Cardiac muscle cell (in vitro differentiated cells and primary cell): ENCODE measurements around the gene PUS1. TPM values are rescaled to one million over a fixed set of nuclear protein-coding genes. Genes with fewer than 3 reads are reported as not detected.

Source experiments
- DNase-seq, 2 donors: peaks; one replicate each; pipeline versions ENCODE4 v3.0.0 to v3.0.0-alpha.2; 2010 to 2017; ENCODE audit warnings: low read depth in 1 of 2, low spot score in 1 of 2
- H3K27ac ChIP-seq: fragments of 200-600 bp; sonication (generic); 2 replicates; pipeline ENCODE4 v1.5.1; 2016
- H3K27me3 ChIP-seq: fragments of 200-600 bp; sonication (generic); 2 replicates; pipeline ENCODE4 v1.6.0; 2016; ENCODE audit warnings: control low read depth
- H3K36me3 ChIP-seq: fragments of 200-600 bp; sonication (generic); 2 replicates; pipeline ENCODE4 v1.5.1; 2016; ENCODE audit warnings: control low read depth
- H3K4me1 ChIP-seq: fragments of 200-600 bp; sonication (generic); 2 replicates; pipeline ENCODE4 v1.8.1; 2017; ENCODE audit warnings: low read depth, mild to moderate bottlenecking, mixed run types
- H3K4me3 ChIP-seq: fragments of 200-600 bp; sonication (generic); 2 replicates; pipeline ENCODE4 v1.5.1; 2016; ENCODE audit warnings: mild to moderate bottlenecking
- H3K9me3 ChIP-seq: fragments of 200-600 bp; sonication (generic); 2 replicates; pipeline ENCODE4 v1.5.1; 2017; ENCODE audit warnings: low read depth, mild to moderate bottlenecking, control low read depth
- polyA plus RNA-seq: library from polyadenylated mRNA; unstranded; fragments of >200 nt; fragmentation: Nextera tagmentation; extraction: Ambion mirVana; gene quantifications from 2 replicates; pipeline ENCODE4 v1.2.1, GENCODE V29; 2016
- total RNA-seq: library from RNA; depleted of rRNA; stranded (reverse); fragments of >200 nt; gene quantifications from 2 replicates; pipeline ENCODE4 v1.2.3, GENCODE V29; 2016
- TF ChIP-seq, protein P1 (sequence below): IDR thresholded peaks from 2 replicates; pipeline ENCODE4 v1.5.1; 2012; ENCODE audit warnings: low read depth, mild to moderate bottlenecking, low read length

The PUS1 gene
- total and polyA plus RNA-seq, 2 experiments from 2014 or later = 7.2 to 10.4 TPM

DNA sequence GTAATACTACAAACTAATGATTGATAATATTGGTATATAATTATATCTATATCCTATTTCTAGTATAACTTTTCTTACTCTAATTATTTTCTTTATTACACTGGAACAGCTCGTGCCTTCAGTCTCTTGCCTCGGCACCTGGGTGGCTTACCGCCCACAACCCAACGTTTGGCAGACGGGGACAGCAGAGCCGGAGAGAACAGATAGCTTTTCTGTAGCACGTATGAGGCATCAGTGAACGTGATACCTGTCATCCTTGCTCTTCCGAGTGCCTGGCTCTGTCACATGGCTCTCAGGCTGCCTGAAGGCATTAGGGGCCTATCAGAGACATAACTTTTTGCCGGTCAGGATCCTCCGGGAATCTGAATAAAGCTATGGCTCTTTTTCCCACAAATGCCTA, 5.5 kb downstream of the PUS1 start:
- DNase-seq = no peak
- H3K27me3 ChIP-seq = no peaks in the 10 kb centered on the region
- peaks cover 15% of the 10 kb centered on the region for H3K36me3 ChIP-seq
- no peak overlapping the region for H3K4me3 ChIP-seq
- TF ChIP-seq, protein P1, sequence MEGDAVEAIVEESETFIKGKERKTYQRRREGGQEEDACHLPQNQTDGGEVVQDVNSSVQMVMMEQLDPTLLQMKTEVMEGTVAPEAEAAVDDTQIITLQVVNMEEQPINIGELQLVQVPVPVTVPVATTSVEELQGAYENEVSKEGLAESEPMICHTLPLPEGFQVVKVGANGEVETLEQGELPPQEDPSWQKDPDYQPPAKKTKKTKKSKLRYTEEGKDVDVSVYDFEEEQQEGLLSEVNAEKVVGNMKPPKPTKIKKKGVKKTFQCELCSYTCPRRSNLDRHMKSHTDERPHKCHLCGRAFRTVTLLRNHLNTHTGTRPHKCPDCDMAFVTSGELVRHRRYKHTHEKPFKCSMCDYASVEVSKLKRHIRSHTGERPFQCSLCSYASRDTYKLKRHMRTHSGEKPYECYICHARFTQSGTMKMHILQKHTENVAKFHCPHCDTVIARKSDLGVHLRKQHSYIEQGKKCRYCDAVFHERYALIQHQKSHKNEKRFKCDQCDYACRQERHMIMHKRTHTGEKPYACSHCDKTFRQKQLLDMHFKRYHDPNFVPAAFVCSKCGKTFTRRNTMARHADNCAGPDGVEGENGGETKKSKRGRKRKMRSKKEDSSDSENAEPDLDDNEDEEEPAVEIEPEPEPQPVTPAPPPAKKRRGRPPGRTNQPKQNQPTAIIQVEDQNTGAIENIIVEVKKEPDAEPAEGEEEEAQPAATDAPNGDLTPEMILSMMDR = no peak
- H3K9me3 ChIP-seq = no peaks in the 10 kb centered on the region
- no peaks in the 10 kb centered on the region for H3K4me1 ChIP-seq
- H3K27ac ChIP-seq = no peak overlapping the region

DNA sequence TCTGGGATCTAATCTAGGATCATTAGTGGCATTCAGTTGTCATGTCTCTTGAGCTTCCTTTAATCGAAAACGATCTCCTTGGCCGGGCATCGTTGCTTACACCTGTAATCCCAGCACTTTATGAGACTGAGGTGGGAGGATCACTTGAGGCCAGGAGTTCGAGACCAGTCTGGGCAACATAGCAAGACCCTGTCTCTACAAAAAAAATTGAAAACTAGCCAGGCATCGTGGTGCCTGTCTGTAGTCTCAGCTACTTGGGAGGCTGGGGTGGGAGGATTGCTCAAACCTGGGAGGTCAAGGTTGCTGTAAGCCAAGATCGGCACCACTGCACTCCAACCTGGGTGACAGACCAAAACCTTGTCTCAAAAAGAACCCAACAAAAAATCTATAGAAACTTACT, 9.0 kb downstream of the PUS1 start:
- Histone ChIP-seq H3K27me3 (no peaks in the 10 kb centered on the region), H3K36me3 (peaks cover 20% of the 10 kb centered on the region), H3K4me1 (no peaks in the 10 kb centered on the region), H3K9me3 (no peaks in the 10 kb centered on the region), H3K4me3 (no peak overlapping the region), H3K27ac (no peak overlapping the region)
- no peak for DNase-seq
- TF ChIP-seq, protein P1 = no peak

DNA sequence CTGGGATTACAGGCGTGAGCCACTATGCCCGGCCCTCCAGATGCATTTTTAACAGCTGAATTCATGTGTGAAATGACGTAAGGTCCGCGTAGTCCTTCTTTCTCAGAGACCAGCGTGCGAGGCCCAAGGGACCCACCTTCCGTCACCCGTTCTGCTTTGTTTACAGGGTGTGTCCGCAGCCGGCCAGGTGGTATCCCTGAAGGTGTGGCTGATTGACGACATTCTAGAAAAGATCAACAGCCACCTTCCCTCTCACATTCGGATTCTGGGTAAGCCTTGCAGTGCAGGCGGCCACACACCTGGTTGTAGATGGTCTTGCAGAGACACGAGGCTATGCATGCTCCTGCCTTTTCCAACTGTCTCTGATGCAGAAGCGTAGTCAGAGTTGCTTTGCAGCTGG, 9.9 kb downstream of the PUS1 start:
- TF ChIP-seq, protein P1 = no peak
- H3K9me3 ChIP-seq = no peaks in the 10 kb centered on the region
- H3K4me1 ChIP-seq = no peaks in the 10 kb centered on the region
- H3K27ac ChIP-seq = no peak overlapping the region
- no peaks in the 10 kb centered on the region for H3K27me3 ChIP-seq
- peaks cover 15% of the 10 kb centered on the region for H3K36me3 ChIP-seq
- H3K4me3 ChIP-seq = no peak overlapping the region
- DNase-seq = no peak

DNA sequence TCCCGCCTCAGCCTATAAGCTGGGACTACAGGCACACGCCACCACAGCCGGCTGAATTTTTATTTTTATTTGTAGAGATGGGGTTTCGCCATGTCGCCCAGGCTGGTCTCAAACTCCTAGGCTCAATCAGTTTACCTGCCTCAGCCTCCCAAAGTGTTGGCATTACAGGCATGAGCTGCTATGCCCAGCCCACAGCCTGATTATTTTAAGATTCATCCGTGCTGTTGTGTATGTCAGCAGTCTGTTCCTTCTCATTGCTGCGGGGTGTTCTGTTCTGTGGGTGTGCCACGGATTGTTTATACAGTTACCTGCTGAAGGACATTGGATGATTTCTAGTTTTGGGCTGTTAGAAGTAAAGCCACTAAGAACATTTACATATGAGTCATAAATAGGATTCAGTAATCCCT, 11.1 kb downstream of the PUS1 start:
- no peak for DNase-seq
- Histone ChIP-seq H3K27ac (no peak overlapping the region), H3K36me3 (peaks cover 12% of the 10 kb centered on the region), H3K4me3 (no peak overlapping the region), H3K4me1 (no peaks in the 10 kb centered on the region), H3K9me3 (no peaks in the 10 kb centered on the region), H3K27me3 (no peaks in the 10 kb centered on the region)
- TF ChIP-seq, protein P1 = no peak

DNA sequence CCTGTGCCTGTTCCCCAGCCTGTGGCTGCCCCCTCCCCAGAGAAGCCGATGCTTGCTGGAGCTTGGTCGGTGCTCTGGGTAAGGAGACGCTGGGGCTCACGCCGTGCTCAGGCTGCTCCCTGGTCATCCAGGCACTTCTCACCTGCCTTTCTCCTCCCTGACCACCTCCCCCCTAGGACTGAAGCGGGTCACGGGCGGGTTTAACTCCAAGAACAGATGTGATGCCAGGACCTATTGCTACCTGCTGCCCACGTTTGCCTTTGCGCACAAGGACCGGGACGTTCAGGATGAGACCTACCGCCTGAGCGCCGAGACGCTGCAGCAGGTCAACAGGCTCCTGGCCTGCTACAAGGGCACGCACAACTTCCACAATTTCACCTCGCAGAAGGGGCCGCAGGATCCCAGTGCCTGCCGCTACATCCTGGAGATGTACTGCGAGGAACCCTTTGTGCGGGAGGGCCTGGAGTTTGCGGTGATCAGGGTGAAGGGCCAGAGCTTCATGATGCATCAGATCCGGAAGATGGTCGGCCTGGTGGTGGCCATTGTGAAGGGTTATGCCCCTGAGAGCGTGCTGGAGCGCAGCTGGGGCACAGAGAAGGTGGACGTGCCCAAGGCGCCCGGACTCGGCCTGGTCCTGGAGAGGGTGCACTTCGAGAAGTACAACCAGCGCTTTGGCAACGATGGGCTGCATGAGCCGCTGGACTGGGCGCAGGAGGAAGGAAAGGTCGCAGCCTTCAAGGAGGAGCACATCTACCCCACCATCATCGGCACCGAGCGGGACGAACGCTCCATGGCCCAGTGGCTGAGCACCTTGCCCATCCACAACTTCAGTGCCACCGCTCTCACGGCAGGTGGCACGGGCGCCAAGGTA, 12.3 kb downstream of the PUS1 start:
- no peak for DNase-seq
- H3K36me3 ChIP-seq = peaks cover 12% of the 10 kb centered on the region
- H3K4me1 ChIP-seq = no peaks in the 10 kb centered on the region
- H3K4me3 ChIP-seq = no peak overlapping the region
- no peaks in the 10 kb centered on the region for H3K9me3 ChIP-seq
- TF ChIP-seq, protein P1 = no peak
- no peaks in the 10 kb centered on the region for H3K27me3 ChIP-seq
- no peak overlapping the region for H3K27ac ChIP-seq
